ENCODE data around the gene XRRA1. TPM values are rescaled to one million over a fixed set of nuclear protein-coding genes. Genes with fewer than 3 reads are reported as not detected.

Gene XRRA1
- total and polyA plus RNA-seq, 2 of the 4 experiments (the other 2 are of a cell fraction), result 5.4 to 6.3 TPM

DNA sequence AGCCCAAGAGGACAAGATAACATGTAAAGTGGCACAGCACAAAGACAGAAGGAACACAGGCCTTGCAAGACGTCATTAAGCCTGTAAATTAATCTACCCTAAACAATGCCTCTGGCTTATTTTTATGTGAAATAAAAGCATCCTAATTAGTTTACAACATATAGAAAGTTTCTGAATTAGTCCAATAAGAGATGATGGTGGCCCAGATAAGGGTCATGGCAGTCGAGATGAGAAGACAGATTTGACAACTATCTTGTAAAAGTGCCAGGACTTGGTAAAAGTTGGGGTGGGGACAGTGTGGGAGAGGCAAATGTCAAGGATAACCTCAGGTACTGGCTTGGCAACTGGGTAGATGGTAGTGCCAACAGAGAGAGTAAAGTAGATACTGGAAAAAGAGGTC, 13.6 kb downstream of the XRRA1 start:
- no peak overlapping the region for H2AFZ ChIP-seq (replicated peaks; ENCODE audit: low read length, poor library complexity)
- H3K4me3 ChIP-seq (ENCODE audit: insufficient read depth, low read depth, low read length), result no peak overlapping the region
- H2BK15ac ChIP-seq (ENCODE audit: low read depth, low read length), result no peak overlapping the region
- ChIA-PET CTCF (no interaction called here), POLR2A (ENCODE audit: unreplicated experiment) (interaction anchor here (0.5 kb wide), 1 partner anchor 106 kb away, joined by 3 read pairs; no protein-coding TSS in a partner anchor)
- H3K4me1 ChIP-seq (ENCODE audit: control insufficient read depth, insufficient read depth, low read length), result peaks cover 11% of the 10 kb centered on the region
- H3K56ac ChIP-seq (ENCODE audit: extremely low read depth, insufficient read depth, low read length), result no peak overlapping the region
- intact Hi-C loops (cut with micrococcal nuclease) (no loop called here), in situ Hi-C loops (cut with MboI; ENCODE audit: low sequenced_read_pairs) (no loop called here), dilution Hi-C loops (cut with HindIII; ENCODE audit: low sequenced_read_pairs, unreplicated experiment) (no loop called here)
- H4K5ac ChIP-seq (ENCODE audit: low read depth, low read length), result no peak overlapping the region
- H2AK5ac ChIP-seq (ENCODE audit: low read depth, low read length), result no peak overlapping the region
- no peak overlapping the region for H3K18ac ChIP-seq (ENCODE audit: low read depth, low read length)
- no peak overlapping the region for H3K9ac ChIP-seq (ENCODE audit: low read depth, low read length)
- no peak overlapping the region for H2BK20ac ChIP-seq (ENCODE audit: low read depth, low read length)
- no peak overlapping the region for H2BK5ac ChIP-seq (ENCODE audit: low read depth, low read length, poor library complexity, severe bottlenecking)
- no peak overlapping the region for H4K8ac ChIP-seq (ENCODE audit: low read depth in 2 of 2, low read length in 2 of 2)
- DNase-seq (no peak), ATAC-seq (ENCODE audit: low read depth) (no peak)
- H2AK9ac ChIP-seq (replicated peaks; ENCODE audit: low read depth, low read length, poor library complexity), result no peak overlapping the region
- H3K36me3 ChIP-seq (ENCODE audit: control insufficient read depth, insufficient read depth, low read length), result peaks cover 11% of the 10 kb centered on the region
- peaks cover 0 to 19% of the 10 kb centered on the region in 2 experiments; a peak in 1 of 4 replicates for H3K79me1 ChIP-seq (ENCODE audit: low read depth in 1 of 2, low read length in 2 of 2)
- BruUV-seq (replicated peaks), result no TSS peak
- no peak overlapping the region for H3K4me2 ChIP-seq (ENCODE audit: low read depth, low read length)
- H4K20me1 ChIP-seq (ENCODE audit: insufficient read depth, low read length), result no peaks in the 10 kb centered on the region
- H4K91ac ChIP-seq (ENCODE audit: insufficient read depth, low read depth, low read length), result no peak overlapping the region
- no peak overlapping the region for H3K23ac ChIP-seq (ENCODE audit: low read depth, low read length)
- no peak overlapping the region for H3K14ac ChIP-seq (replicated peaks; ENCODE audit: low read depth, low read length)
- H2BK120ac ChIP-seq (ENCODE audit: low read depth, low read length), result no peak overlapping the region
- no peak for TF ChIP-seq MXI1 (IDR thresholded peaks at IDR 0.05; ENCODE audit: borderline replicate concordance, low read depth, low read length)
- TF ChIP-seq MAFK (IDR thresholded peaks at IDR 0.05; ENCODE audit: low read depth, low read length), result no peak
- TF ChIP-seq NFE2L2 (IDR thresholded peaks at IDR 0.05; ENCODE audit: low read depth, low read length), result no peak
- TF ChIP-seq RFX5 (IDR thresholded peaks at IDR 0.05; ENCODE audit: low read depth, low read length), result no peak
- no peak for TF ChIP-seq RAD21 (IDR thresholded peaks at IDR 0.05; ENCODE audit: low read length)
- no peak for TF ChIP-seq FOS (IDR thresholded peaks at IDR 0.05; ENCODE audit: low read depth, low read length)
- TF ChIP-seq USF2 (IDR thresholded peaks at IDR 0.05; ENCODE audit: low read depth, low read length), result no peak
- no peak for TF ChIP-seq CEBPB (IDR thresholded peaks at IDR 0.05; ENCODE audit: low read depth, low read length)
- TF ChIP-seq POLR2A (IDR thresholded peaks at IDR 0.05; ENCODE audit: low read depth, low read length), result no peak
- no peak overlapping the region for H3K27ac ChIP-seq (ENCODE audit: insufficient read depth, low read length)
- no peaks in the 10 kb centered on the region for H3K9me3 ChIP-seq (ENCODE audit: control insufficient read depth, insufficient read depth, low read length)
- WGBS, 2 experiments (ENCODE audit: extremely low coverage in 2 of 2, insufficient read length in 1 of 2), result 71% methylated on average over 1 of the region's 2 CpGs; no CpG with 5 or more reads in 1 of the 2 experiments
- H3K4ac ChIP-seq (ENCODE audit: low read depth, low read length), result no peak overlapping the region
- no peaks in the 10 kb centered on the region for H3K27me3 ChIP-seq (ENCODE audit: control insufficient read depth, insufficient read depth, low read length)
- peaks cover 4% of the 10 kb centered on the region; the same call in 1 of the 2 replicates for H3K9me1 ChIP-seq (ENCODE audit: insufficient read depth, low read length)
